ENCODE data around the gene P4HA2.

P4HA2 gene

DNA sequence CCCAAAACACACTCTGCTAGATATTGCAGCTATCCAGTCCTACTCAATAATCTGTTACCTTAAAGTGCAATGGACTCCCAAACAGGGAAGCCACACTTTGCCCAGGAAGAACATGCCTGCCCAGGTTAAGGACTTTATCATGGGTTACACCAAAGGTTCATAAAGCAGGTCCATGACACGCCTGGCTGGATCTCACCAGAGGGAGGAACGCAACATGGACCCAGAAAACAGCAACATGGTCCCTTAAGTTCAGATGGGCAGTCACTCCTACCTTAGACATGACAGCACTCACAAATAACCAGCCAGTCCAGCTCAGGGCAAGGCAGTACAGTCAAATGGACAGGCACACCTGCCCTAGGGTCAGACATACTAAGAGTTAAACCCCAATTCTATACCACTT is 3.8 kb downstream of the P4HA2 start:
- Histone ChIP-seq H3K9me3 (ENCODE audit: severe bottlenecking) (no peaks in the 10 kb centered on the region), H3K27ac (ENCODE audit: poor library complexity, severe bottlenecking) (peak overlapping the region; percentile 83), H3K27me3 (ENCODE audit: insufficient read depth, poor library complexity, severe bottlenecking) (no peaks in the 10 kb centered on the region), H3K36me3 (ENCODE audit: low read depth) (no peaks in the 10 kb centered on the region; the same call in 1 of the 2 replicates), H3K4me1 (ENCODE audit: insufficient read depth, poor library complexity, severe bottlenecking) (peaks cover 25% of the 10 kb centered on the region), H3K4me3 (ENCODE audit: severe bottlenecking) (no peak overlapping the region)
- ATAC-seq (ENCODE audit: low read depth), result no peak
- DNase-seq (ENCODE audit: low spot score), result peak; percentile 19
- TF ChIP-seq, protein P1, sequence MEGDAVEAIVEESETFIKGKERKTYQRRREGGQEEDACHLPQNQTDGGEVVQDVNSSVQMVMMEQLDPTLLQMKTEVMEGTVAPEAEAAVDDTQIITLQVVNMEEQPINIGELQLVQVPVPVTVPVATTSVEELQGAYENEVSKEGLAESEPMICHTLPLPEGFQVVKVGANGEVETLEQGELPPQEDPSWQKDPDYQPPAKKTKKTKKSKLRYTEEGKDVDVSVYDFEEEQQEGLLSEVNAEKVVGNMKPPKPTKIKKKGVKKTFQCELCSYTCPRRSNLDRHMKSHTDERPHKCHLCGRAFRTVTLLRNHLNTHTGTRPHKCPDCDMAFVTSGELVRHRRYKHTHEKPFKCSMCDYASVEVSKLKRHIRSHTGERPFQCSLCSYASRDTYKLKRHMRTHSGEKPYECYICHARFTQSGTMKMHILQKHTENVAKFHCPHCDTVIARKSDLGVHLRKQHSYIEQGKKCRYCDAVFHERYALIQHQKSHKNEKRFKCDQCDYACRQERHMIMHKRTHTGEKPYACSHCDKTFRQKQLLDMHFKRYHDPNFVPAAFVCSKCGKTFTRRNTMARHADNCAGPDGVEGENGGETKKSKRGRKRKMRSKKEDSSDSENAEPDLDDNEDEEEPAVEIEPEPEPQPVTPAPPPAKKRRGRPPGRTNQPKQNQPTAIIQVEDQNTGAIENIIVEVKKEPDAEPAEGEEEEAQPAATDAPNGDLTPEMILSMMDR (IDR thresholded peaks at IDR 0.05; ENCODE audit: poor library complexity, severe bottlenecking), result no peak

DNA sequence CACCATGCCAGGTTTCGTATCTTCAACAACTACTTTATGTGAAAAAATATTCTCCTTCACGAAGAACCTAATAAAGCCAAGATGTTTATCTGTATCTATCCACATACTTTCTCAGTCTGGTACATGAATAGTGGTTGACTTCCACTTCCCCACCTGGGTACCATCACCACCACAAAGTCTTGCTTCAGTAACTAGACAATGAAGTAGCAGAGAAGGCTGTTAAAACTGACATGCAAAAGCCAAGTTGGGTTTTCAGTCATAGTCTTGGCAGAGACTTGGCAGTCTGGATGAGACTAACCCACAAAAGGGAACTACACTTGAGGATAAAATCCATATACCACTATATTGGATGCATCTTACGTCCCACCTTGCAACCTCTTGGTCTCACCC is 5.0 kb downstream of the P4HA2 start:
- Histone ChIP-seq H3K4me1 (ENCODE audit: insufficient read depth, poor library complexity, severe bottlenecking) (peaks cover 25% of the 10 kb centered on the region), H3K27me3 (ENCODE audit: insufficient read depth, poor library complexity, severe bottlenecking) (no peaks in the 10 kb centered on the region), H3K27ac (ENCODE audit: poor library complexity, severe bottlenecking) (no peak overlapping the region), H3K9me3 (ENCODE audit: severe bottlenecking) (no peaks in the 10 kb centered on the region), H3K36me3 (ENCODE audit: low read depth) (peaks cover 2% of the 10 kb centered on the region), H3K4me3 (ENCODE audit: severe bottlenecking) (no peak overlapping the region)
- DNase-seq (ENCODE audit: low spot score) (no peak), ATAC-seq (ENCODE audit: low read depth) (no peak)
- TF ChIP-seq, protein P1 (IDR thresholded peaks at IDR 0.05; ENCODE audit: poor library complexity, severe bottlenecking), result no peak

DNA sequence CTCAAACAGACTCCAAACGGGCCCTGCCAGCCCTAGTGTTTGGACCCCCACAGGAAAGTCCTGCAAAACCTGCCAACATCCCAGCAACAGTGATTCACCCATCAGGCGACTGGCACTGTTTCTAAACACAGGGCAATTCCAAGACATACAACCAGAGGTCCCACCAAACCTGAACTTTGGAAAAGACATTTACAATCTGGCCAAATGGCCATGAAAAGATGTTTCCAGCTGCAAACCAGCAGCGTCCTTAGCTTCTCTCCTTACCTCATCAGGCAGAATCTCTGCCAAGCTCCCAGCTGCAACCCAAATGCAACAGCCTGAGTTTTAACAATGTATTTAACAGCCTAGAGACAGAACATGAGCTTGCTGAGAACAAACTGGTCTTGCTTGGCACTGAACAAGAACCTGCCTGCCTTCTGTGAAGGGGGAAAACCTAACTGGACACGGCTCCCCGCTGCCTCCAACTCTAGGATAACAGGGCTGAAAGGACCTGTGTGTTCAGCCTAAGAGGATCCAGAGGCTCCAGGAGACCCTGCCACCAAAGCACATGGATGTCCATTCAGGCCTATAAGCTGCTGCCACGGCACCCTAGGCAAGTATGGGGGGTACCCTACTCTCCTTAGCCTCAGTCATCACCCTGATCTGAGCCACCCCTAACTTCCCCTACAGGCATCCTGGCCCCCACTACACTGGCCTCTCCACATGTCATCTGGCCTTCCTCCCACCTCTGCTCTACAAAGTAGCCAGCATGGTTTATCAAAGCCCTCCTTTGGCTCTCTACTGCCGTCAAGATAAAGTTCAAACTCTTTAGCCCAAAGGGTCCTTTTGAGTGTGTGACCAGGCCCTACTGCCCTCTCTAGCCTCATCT is 5.6 kb downstream of the P4HA2 start:
- DNase-seq (ENCODE audit: low spot score), result peak; percentile 36
- H3K27ac ChIP-seq (ENCODE audit: poor library complexity, severe bottlenecking), result no peak overlapping the region
- ATAC-seq (ENCODE audit: low read depth), result no peak

DNA sequence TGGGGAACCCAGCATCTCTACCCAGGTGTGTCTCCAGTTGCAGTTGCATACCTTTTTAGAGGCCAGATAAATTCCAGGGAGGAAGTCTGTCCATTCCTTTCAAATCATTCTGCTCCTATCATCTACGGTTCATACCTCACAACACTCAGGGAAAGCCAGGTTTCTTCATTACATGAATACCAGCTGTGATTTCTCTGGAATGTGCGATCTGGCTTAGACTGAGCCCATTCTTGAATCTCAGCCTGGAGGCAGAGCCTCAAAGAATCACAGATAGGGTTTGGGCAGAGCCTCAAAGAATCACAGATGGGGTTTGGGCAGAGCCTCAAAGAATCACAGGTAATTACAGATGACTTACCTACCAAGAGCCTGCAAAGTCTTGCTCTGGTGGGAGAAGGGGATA is 7.2 kb downstream of the P4HA2 start:
- ATAC-seq (ENCODE audit: low read depth), result no peak
- peaks cover 18% of the 10 kb centered on the region for H3K4me1 ChIP-seq (ENCODE audit: insufficient read depth, poor library complexity, severe bottlenecking)

More for the DNA sequence above, 5.6 kb downstream of the P4HA2 start:
- Histone ChIP-seq H3K9me3 (ENCODE audit: severe bottlenecking) (no peaks in the 10 kb centered on the region), H3K4me1 (ENCODE audit: insufficient read depth, poor library complexity, severe bottlenecking) (peaks cover 25% of the 10 kb centered on the region), H3K36me3 (ENCODE audit: low read depth) (peaks cover 9% of the 10 kb centered on the region), H3K4me3 (ENCODE audit: severe bottlenecking) (no peak overlapping the region), H3K27me3 (ENCODE audit: insufficient read depth, poor library complexity, severe bottlenecking) (no peaks in the 10 kb centered on the region)
- TF ChIP-seq, protein P1 (IDR thresholded peaks at IDR 0.05; ENCODE audit: poor library complexity, severe bottlenecking), result peak; percentile 40

More for the DNA sequence above, 7.2 kb downstream of the P4HA2 start:
- Histone ChIP-seq H3K27me3 (ENCODE audit: insufficient read depth, poor library complexity, severe bottlenecking) (no peaks in the 10 kb centered on the region), H3K27ac (ENCODE audit: poor library complexity, severe bottlenecking) (no peak overlapping the region), H3K9me3 (ENCODE audit: severe bottlenecking) (no peaks in the 10 kb centered on the region), H3K36me3 (ENCODE audit: low read depth) (peaks cover 18% of the 10 kb centered on the region), H3K4me3 (ENCODE audit: severe bottlenecking) (no peak overlapping the region)
- TF ChIP-seq, protein P1 (IDR thresholded peaks at IDR 0.05; ENCODE audit: poor library complexity, severe bottlenecking), result no peak
- no peak for DNase-seq (ENCODE audit: low spot score)

Data from RWPE2 (cell line).